A673 (cell line): ENCODE results near the gene TTN. TPM values are rescaled to one million over a fixed set of nuclear protein-coding genes. Genes with fewer than 3 reads are reported as not detected.

ENCODE experiments used
- BruUV-seq: library from RNA; stranded (reverse); fragments of 400-500 nt; replicated peaks from 2 replicates; lab custom pipeline; 2021; lab: Mats Ljungman, UMichigan
- CTCF ChIA-PET: fragments of 300-600 bp; sonication (Branson Sonifier 250); formaldehyde crosslinking; loops from one replicate; lab custom pipeline; 2022; ENCODE audit warnings: antibody characterized with exemption; lab: Charles Lee
- POLR2A ChIA-PET: fragments of 300-600 bp; sonication (Branson Sonifier 250); formaldehyde crosslinking; loops from one replicate; lab custom pipeline; 2022; ENCODE audit warnings: antibody characterized with exemption; ENCODE audit not compliant: low non-redundant PET; lab: Charles Lee
- DNase-seq: peaks from one replicate; pipeline ENCODE4 v3.0.0-alpha.2; 2015; ENCODE audit warnings: low spot score
- H3K27ac ChIP-seq: fragments of 200-600 bp; sonication (generic); 2 replicates; pipeline ENCODE4 v1.5.1; 2016; ENCODE audit warnings: mixed run types, low read depth, mild to moderate bottlenecking, mixed read lengths, antibody characterized with exemption, low read length; ENCODE audit not compliant: poor library complexity, severe bottlenecking
- H3K27me3 ChIP-seq: fragments of 200-600 bp; sonication (generic); replicated peaks from 2 replicates; pipeline ENCODE4 v1.6.1; 2017; ENCODE audit warnings: mixed run types, low read depth, mild to moderate bottlenecking, mixed read lengths, antibody characterized with exemption, low read length; ENCODE audit not compliant: insufficient read depth, poor library complexity
- H3K36me3 ChIP-seq: fragments of 200-600 bp; sonication (generic); 2 replicates; pipeline ENCODE4 v1.6.1; 2016; ENCODE audit warnings: mixed run types, mild to moderate bottlenecking, mixed read lengths, antibody characterized with exemption, low read length; ENCODE audit not compliant: insufficient read depth, poor library complexity, severe bottlenecking
- H3K4me1 ChIP-seq: fragments of 200-600 bp; sonication (generic); 2 replicates; pipeline ENCODE4 v1.6.1; 2017; ENCODE audit warnings: mixed run types, mild to moderate bottlenecking, mixed read lengths, antibody characterized with exemption, low read length; ENCODE audit not compliant: insufficient read depth, poor library complexity, severe bottlenecking
- H3K4me3 ChIP-seq: fragments of 200-600 bp; sonication (generic); 2 replicates; pipeline ENCODE4 v1.5.1; 2016; ENCODE audit warnings: low read depth, mixed run types, mild to moderate bottlenecking, mixed read lengths, low read length; ENCODE audit not compliant: poor library complexity, severe bottlenecking
- H3K9me3 ChIP-seq: fragments of 200-600 bp; sonication (generic); 2 replicates; pipeline ENCODE4 v1.6.1; 2016; ENCODE audit warnings: mixed run types, low read depth, mild to moderate bottlenecking, mixed read lengths, antibody characterized with exemption, low read length; ENCODE audit not compliant: poor library complexity, severe bottlenecking
- CTCF ChIP-seq: fragments of 300-800, 200-600 bp; sonication (generic); conservative IDR thresholded peaks from 2 replicates; pipeline ENCODE4 v1.5.1; 2017; ENCODE audit warnings: low read depth, mild to moderate bottlenecking, antibody characterized with exemption, low read length, moderate library complexity, mixed read lengths
- EZH2 ChIP-seq: fragments of 200-600 bp; sonication (generic); IDR thresholded peaks from 2 replicates; pipeline ENCODE4 v1.6.1; 2017; ENCODE audit warnings: borderline replicate concordance, low read depth, mild to moderate bottlenecking, mixed read lengths, antibody characterized with exemption, low read length; ENCODE audit not compliant: poor library complexity, severe bottlenecking
- intact Hi-C: fragments of 100-400 bp; cut with micrococcal nuclease; formaldehyde crosslinking; loops from one replicate; pipeline ENCODE4 v1.10.0; 2022; ENCODE audit not compliant: unreplicated experiment
- total RNA-seq: library from RNA; stranded (reverse); gene quantifications from 2 replicates; pipeline ENCODE4 v1.2.3, GENCODE V29; 2021

Gene TTN
- total RNA-seq, 1 experiment from 2014 or later = under 0.01 TPM

GRCh38 chr2:178799305-178799704, 7.9 kb downstream of the TTN start:
- no TSS peak for BruUV-seq
- no peaks in the 10 kb centered on the region for H3K36me3 ChIP-seq
- TF ChIP-seq CTCF = no peak
- no peak for TF ChIP-seq EZH2

GRCh38 chr2:178796079-178796677, 11.0 kb downstream of the TTN start:
- intact Hi-C loops = loop anchor here (1.0 to 10.0 kb wide), 5 partner anchors 116 to 951 kb away; no protein-coding TSS in a partner anchor
- ChIA-PET POLR2A (no interaction called here), CTCF (interaction anchor here (0.6 kb wide), 1 partner anchor 997 kb away, joined by 4 read pairs; no protein-coding TSS in a partner anchor)
- Histone ChIP-seq H3K27me3 (peaks cover 11% of the 10 kb centered on the region), H3K4me1 (no peaks in the 10 kb centered on the region), H3K36me3 (no peaks in the 10 kb centered on the region), H3K27ac (no peak overlapping the region), H3K4me3 (no peak overlapping the region), H3K9me3 (peaks cover 4% of the 10 kb centered on the region)
- peak; percentile 41 for DNase-seq
- BruUV-seq = no TSS peak
- TF ChIP-seq CTCF (peak; percentile 68), EZH2 (no peak)

More at GRCh38 chr2:178799305-178799704, 7.9 kb downstream of the TTN start:
- intact Hi-C loops = loop anchor here (5.0 to 10.0 kb wide), 2 partner anchors 645 to 948 kb away; no protein-coding TSS in a partner anchor
- H3K4me3 ChIP-seq = no peak overlapping the region
- POLR2A ChIA-PET = no interaction called here
- peaks cover 16% of the 10 kb centered on the region for H3K27me3 ChIP-seq
- no peak overlapping the region for H3K27ac ChIP-seq
- peaks cover 4% of the 10 kb centered on the region for H3K9me3 ChIP-seq
- no peak for DNase-seq
- CTCF ChIA-PET = no interaction called here
- H3K4me1 ChIP-seq = no peaks in the 10 kb centered on the region

- CTCF ChIA-PET = no interaction called here
- no peaks in the 10 kb centered on the region for H3K4me1 ChIP-seq
- no peak overlapping the region for H3K4me3 ChIP-seq
- no peaks in the 10 kb centered on the region for H3K9me3 ChIP-seq
- H3K27me3 ChIP-seq = no peaks in the 10 kb centered on the region
- H3K27ac ChIP-seq = no peak overlapping the region
- intact Hi-C loops = no loop called here
- POLR2A ChIA-PET = no interaction called here
- no peak for TF ChIP-seq EZH2
- no peak for TF ChIP-seq CTCF
- no peaks in the 10 kb centered on the region for H3K36me3 ChIP-seq
- no TSS peak for BruUV-seq
- DNase-seq = no peak
These were observed 19.3 kb downstream of the TTN start for GRCh38 chr2:178787934-178788333.
